CD4-positive, alpha-beta memory T cell (primary cell): ENCODE measurements around the gene CCDC71. TPM values are rescaled to one million over a fixed set of nuclear protein-coding genes. Genes with fewer than 3 reads are reported as not detected.

Experiments
- CTCF ChIA-PET: fragments of 350-600 bp; sonication (Branson Sonifier 250); formaldehyde crosslinking; loops from one replicate; lab custom pipeline; 2021; ENCODE audit warnings: inconsistent platforms; ENCODE audit not compliant: partially characterized antibody; lab: Charles Lee
- POLR2A ChIA-PET: fragments of 350-600 bp; sonication (Branson Sonifier 250); formaldehyde crosslinking; loops from one replicate; lab custom pipeline; 2021; ENCODE audit not compliant: partially characterized antibody; lab: Charles Lee
- DNase-seq, 5 donors: peaks; one replicate each; pipeline versions ENCODE4 v3.0.0 to v3.0.0-alpha.2; 2020 to 2022; ENCODE audit warnings: mixed read lengths in 1 of 5
- H3K27ac ChIP-seq: one replicate; pipeline ENCODE4 v1.7.0; 2013; ENCODE audit warnings: low read depth, low read length
- H3K27me3 ChIP-seq: 2 replicates; pipeline ENCODE4 v1.7.0; 2013; ENCODE audit warnings: mild to moderate bottlenecking, low read length, moderate library complexity; ENCODE audit not compliant: insufficient read depth
- H3K36me3 ChIP-seq: 2 replicates; pipeline ENCODE4 v1.7.0; 2013; ENCODE audit warnings: mild to moderate bottlenecking, low read length, moderate library complexity; ENCODE audit not compliant: insufficient read depth
- H3K4me1 ChIP-seq: 2 replicates; pipeline ENCODE4 v1.7.0; 2013; ENCODE audit warnings: mild to moderate bottlenecking, low read length, moderate library complexity; ENCODE audit not compliant: insufficient read depth
- H3K4me3 ChIP-seq, 2 donors: one replicate each; pipeline ENCODE4 v1.7.0; 2013; ENCODE audit warnings: low read length in 2 of 2, mild to moderate bottlenecking in 1 of 2
- H3K9me3 ChIP-seq, 2 donors: one replicate each; pipeline ENCODE4 v1.7.0; 2013; ENCODE audit warnings: low read length in 2 of 2, control low read depth in 1 of 2; ENCODE audit not compliant: control insufficient read depth in 1 of 2
- H3K27ac Mint-ChIP-seq, 7 donors: one replicate each; pipeline ENCODE4 v1.8.0; 2020 to 2021; ENCODE audit warnings: mixed read lengths in 7 of 7, mild to moderate bottlenecking in 6 of 7, inconsistent platforms in 3 of 7, moderate library complexity in 3 of 7
- H3K27me3 Mint-ChIP-seq, 2 donors: one replicate each; pipeline ENCODE4 v1.8.0; 2020 to 2021; ENCODE audit warnings: mixed read lengths in 2 of 2
- H3K36me3 Mint-ChIP-seq, 2 donors: one replicate each; pipeline ENCODE4 v1.8.0; 2020 to 2021; ENCODE audit warnings: mixed read lengths in 2 of 2, inconsistent platforms in 1 of 2, mild to moderate bottlenecking in 1 of 2
- H3K4me1 Mint-ChIP-seq, 4 donors: one replicate each; pipeline ENCODE4 v1.8.0; 2020 to 2021; ENCODE audit warnings: mixed read lengths in 4 of 4, mild to moderate bottlenecking in 1 of 4
- H3K4me3 Mint-ChIP-seq, 8 donors: one replicate each; pipeline ENCODE4 v1.8.0; 2020 to 2021; ENCODE audit warnings: mixed read lengths in 8 of 8, mild to moderate bottlenecking in 7 of 8, moderate library complexity in 6 of 8, inconsistent platforms in 3 of 8
- H3K9me3 Mint-ChIP-seq, 8 donors: one replicate each; pipeline ENCODE4 v1.8.0; 2020 to 2021; ENCODE audit warnings: mixed read lengths in 8 of 8, mild to moderate bottlenecking in 5 of 8, inconsistent platforms in 3 of 8, moderate library complexity in 1 of 8
- intact Hi-C: fragments of 100-400 bp; cut with micrococcal nuclease; formaldehyde crosslinking; loops from one replicate; pipeline ENCODE4 v1.15.1; 2023
- polyA plus RNA-seq, 2 donors: library from polyadenylated mRNA; unstranded; fragments of 300-500 nt; fragmentation: Illumina TruSeq; gene quantifications; one replicate each; pipeline ENCODE4 v1.2.3, GENCODE V29; 2021
- total RNA-seq, 2 experiments: library from RNA; stranded (reverse); gene quantifications; one replicate each; pipeline ENCODE4 v1.2.3, GENCODE V29; 2021

Gene CCDC71
- total and polyA plus RNA-seq, 4 experiments from 2014 or later, result 0.13 to 33.5 (median 16.8) TPM

GRCh38 chr3:49198161-49198560 lies 32.0 kb upstream of the CCDC71 start:
- Mint-ChIP-seq H3K4me3 (no peak overlapping the region), H3K27me3 (peaks cover 8 to 13% of the 10 kb centered on the region in 2 donors), H3K27ac (no peak overlapping the region), H3K4me1 (peaks cover 0 to 1% (median 0%) of the 10 kb centered on the region in 4 donors), H3K9me3 (peaks cover 0 to 2% (median 0%) of the 10 kb centered on the region in 8 donors), H3K36me3 (no peaks in the 10 kb centered on the region)
- H3K36me3 ChIP-seq, result no peaks in the 10 kb centered on the region
- POLR2A ChIA-PET, result no interaction called here
- H3K4me3 ChIP-seq, result no peak overlapping the region
- no peaks in the 10 kb centered on the region for H3K9me3 ChIP-seq
- H3K27ac ChIP-seq, result no peak overlapping the region
- no peak for DNase-seq
- H3K4me1 ChIP-seq, result no peaks in the 10 kb centered on the region
- H3K27me3 ChIP-seq, result no peaks in the 10 kb centered on the region
- intact Hi-C loops, result no loop called here
- CTCF ChIA-PET, result no interaction called here

DNA sequence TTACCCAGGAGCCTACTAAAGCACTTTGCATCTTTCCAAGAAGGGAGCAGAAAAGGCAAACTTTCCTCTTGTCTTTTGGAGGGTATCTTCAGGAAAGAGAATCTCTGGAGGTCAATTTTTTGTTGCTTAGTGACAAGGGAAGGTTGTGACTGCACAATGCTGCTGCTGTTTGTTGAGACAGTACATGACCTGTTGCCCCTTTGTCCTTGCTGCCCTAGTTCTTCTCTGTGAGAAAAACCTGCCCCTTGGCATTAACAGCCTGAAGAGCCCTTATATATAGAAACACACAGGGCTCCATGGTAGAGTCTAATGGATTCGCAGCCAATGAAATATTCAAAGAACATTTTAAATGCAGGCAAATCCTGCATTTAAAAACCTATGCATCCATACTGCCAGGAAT lies 25.6 kb upstream of the CCDC71 start:
- CTCF ChIA-PET, result no interaction called here
- no peak for DNase-seq
- Histone ChIP-seq H3K27ac (no peak overlapping the region), H3K4me1 (no peaks in the 10 kb centered on the region), H3K4me3 (no peak overlapping the region), H3K9me3 (no peaks in the 10 kb centered on the region), H3K36me3 (no peaks in the 10 kb centered on the region), H3K27me3 (no peaks in the 10 kb centered on the region)
- no peaks in the 10 kb centered on the region for H3K36me3 Mint-ChIP-seq
- POLR2A ChIA-PET, result no interaction called here
- peaks cover 2 to 10% of the 10 kb centered on the region in 2 donors for H3K27me3 Mint-ChIP-seq
- no peak overlapping the region for H3K27ac Mint-ChIP-seq
- no peaks in the 10 kb centered on the region for H3K9me3 Mint-ChIP-seq
- intact Hi-C loops, result no loop called here
- H3K4me3 Mint-ChIP-seq, result no peak overlapping the region
- no peaks in the 10 kb centered on the region for H3K4me1 Mint-ChIP-seq

DNA sequence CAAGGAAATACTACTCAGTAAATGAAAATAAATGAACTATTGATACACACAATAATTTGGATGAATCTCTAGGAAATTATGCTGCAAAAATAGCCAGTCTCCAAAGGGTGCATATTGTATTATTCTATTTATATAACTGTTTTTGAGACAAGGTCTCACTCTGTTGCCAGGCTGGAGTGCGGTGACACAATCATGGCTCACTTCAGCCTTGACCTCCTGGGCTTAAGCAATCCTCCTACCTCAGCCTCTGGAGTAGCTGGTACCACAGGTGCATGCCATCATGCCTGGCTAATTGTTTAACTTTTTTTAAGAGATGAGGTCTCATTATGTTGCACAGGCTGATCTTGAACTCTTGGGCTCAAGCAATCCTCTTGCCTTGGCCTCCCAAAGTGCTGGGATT lies 17.7 kb upstream of the CCDC71 start:
- Histone ChIP-seq H3K4me3 (no peak overlapping the region), H3K27ac (no peak overlapping the region), H3K4me1 (no peaks in the 10 kb centered on the region), H3K9me3 (no peaks in the 10 kb centered on the region), H3K27me3 (no peaks in the 10 kb centered on the region), H3K36me3 (no peaks in the 10 kb centered on the region)
- Mint-ChIP-seq H3K36me3 (no peaks in the 10 kb centered on the region), H3K4me3 (no peak overlapping the region), H3K4me1 (no peaks in the 10 kb centered on the region), H3K27me3 (peaks cover 9 to 14% of the 10 kb centered on the region in 2 donors), H3K9me3 (peaks cover 0 to 5% (median 0%) of the 10 kb centered on the region in 8 donors), H3K27ac (no peak overlapping the region)
- intact Hi-C loops, result no loop called here
- ChIA-PET CTCF (interaction anchor here (0.5 kb wide), 1 partner anchor 196 kb away, joined by 3 read pairs; no protein-coding TSS in a partner anchor), POLR2A (no interaction called here)
- no peak for DNase-seq

DNA sequence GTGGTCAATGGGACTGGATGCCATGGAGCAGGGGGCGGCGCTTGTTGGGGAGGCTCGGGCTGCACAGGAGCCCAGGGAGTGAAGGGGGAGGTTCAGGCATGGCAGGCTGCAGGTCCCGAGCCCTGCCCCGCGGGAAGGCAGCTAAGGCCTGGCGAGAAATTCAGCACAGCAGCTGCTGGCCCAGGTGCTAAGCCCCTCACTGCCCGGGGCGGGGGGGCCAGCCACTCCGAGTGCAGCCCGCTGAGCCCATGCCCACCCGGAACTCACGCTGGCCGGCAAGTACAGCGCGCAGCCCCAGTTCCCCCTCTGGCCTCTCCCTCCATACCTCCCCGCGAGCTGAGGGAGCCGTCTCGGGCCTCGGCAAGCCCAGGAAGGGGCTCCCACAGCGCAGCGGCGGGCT lies 16.6 kb upstream of the CCDC71 start:
- intact Hi-C loops, result no loop called here
- no peaks in the 10 kb centered on the region for H3K27me3 ChIP-seq
- peaks cover 12 to 16% of the 10 kb centered on the region in 2 donors for H3K27me3 Mint-ChIP-seq
- H3K4me1 Mint-ChIP-seq, result no peaks in the 10 kb centered on the region
- ChIA-PET CTCF (no interaction called here), POLR2A (no interaction called here)
- no peak overlapping the region for H3K4me3 ChIP-seq
- H3K36me3 ChIP-seq, result no peaks in the 10 kb centered on the region
- no peak overlapping the region for H3K27ac ChIP-seq
- H3K4me3 Mint-ChIP-seq, result no peak overlapping the region
- no peak for DNase-seq
- H3K27ac Mint-ChIP-seq, result no peak overlapping the region
- no peaks in the 10 kb centered on the region for H3K36me3 Mint-ChIP-seq
- H3K4me1 ChIP-seq, result no peaks in the 10 kb centered on the region
- H3K9me3 Mint-ChIP-seq, result peaks cover 0 to 5% (median 0%) of the 10 kb centered on the region in 8 donors
- no peaks in the 10 kb centered on the region for H3K9me3 ChIP-seq

GRCh38 chr3:49181351-49181750 lies 15.2 kb upstream of the CCDC71 start:
- H3K4me1 ChIP-seq, result no peaks in the 10 kb centered on the region
- no peak overlapping the region for H3K27ac ChIP-seq
- Mint-ChIP-seq H3K9me3 (peaks cover 0 to 5% (median 0%) of the 10 kb centered on the region in 8 donors), H3K27ac (no peak overlapping the region), H3K4me3 (no peak overlapping the region), H3K4me1 (no peaks in the 10 kb centered on the region), H3K27me3 (peaks cover 12 to 14% of the 10 kb centered on the region in 2 donors), H3K36me3 (no peaks in the 10 kb centered on the region)
- H3K9me3 ChIP-seq, result no peaks in the 10 kb centered on the region
- ChIA-PET POLR2A (interaction anchor here (1.3 kb wide), 1 partner anchor 16 kb away, joined by 3 read pairs; no protein-coding TSS in a partner anchor), CTCF (interaction anchor here (0.8 kb wide), 1 partner anchor 269 kb away, joined by 4 read pairs; no protein-coding TSS in a partner anchor)
- DNase-seq, result no peak
- intact Hi-C loops, result no loop called here
- H3K36me3 ChIP-seq, result no peaks in the 10 kb centered on the region
- no peaks in the 10 kb centered on the region for H3K27me3 ChIP-seq
- no peak overlapping the region for H3K4me3 ChIP-seq

GRCh38 chr3:49180116-49180515 lies 14.0 kb upstream of the CCDC71 start:
- Mint-ChIP-seq H3K9me3 (peaks cover 0 to 5% (median 0%) of the 10 kb centered on the region in 8 donors), H3K36me3 (no peaks in the 10 kb centered on the region), H3K4me3 (no peak overlapping the region), H3K27ac (no peak overlapping the region), H3K4me1 (no peaks in the 10 kb centered on the region), H3K27me3 (peaks cover 12 to 14% of the 10 kb centered on the region in 2 donors)
- intact Hi-C loops, result no loop called here
- no peak for DNase-seq
- POLR2A ChIA-PET, result no interaction called here
- no peaks in the 10 kb centered on the region for H3K4me1 ChIP-seq
- H3K27me3 ChIP-seq, result no peaks in the 10 kb centered on the region
- no peaks in the 10 kb centered on the region for H3K36me3 ChIP-seq
- CTCF ChIA-PET, result interaction anchor here (1.0 to 1.5 kb wide), 2 partner anchors 9 to 160 kb away, joined by 3 to 6 read pairs; partner anchors contain the start of genes KLHDC8B and USP4
- H3K4me3 ChIP-seq, result no peak overlapping the region
- no peak overlapping the region for H3K27ac ChIP-seq
- no peaks in the 10 kb centered on the region for H3K9me3 ChIP-seq

DNA sequence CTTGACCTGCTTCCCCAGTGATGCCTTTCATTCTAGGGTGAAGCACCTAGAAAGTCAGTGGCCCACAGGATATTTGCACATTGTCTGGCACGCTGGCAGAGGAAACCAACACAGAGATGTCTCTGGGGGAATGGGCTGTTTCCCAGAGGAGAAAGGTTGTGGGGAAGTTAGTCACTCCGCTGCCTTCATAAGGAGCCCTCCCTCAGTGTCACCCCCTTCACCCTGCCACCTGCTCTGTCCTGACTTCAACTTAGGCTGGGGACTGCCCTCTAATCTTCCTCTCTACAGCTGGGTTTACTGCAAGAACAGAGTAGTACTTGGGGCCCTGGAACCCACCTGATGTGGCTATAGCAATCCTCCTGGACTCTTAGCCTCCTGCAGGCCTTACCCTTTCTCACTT lies 10.9 kb upstream of the CCDC71 start:
- ChIA-PET CTCF (no interaction called here), POLR2A (no interaction called here)
- peaks cover 0 to 4% (median under 1%) of the 10 kb centered on the region in 4 donors for H3K4me1 Mint-ChIP-seq
- Histone ChIP-seq H3K4me3 (no peak overlapping the region), H3K9me3 (no peaks in the 10 kb centered on the region), H3K36me3 (no peaks in the 10 kb centered on the region), H3K4me1 (peaks cover 2% of the 10 kb centered on the region), H3K27ac (no peak overlapping the region), H3K27me3 (no peaks in the 10 kb centered on the region)
- H3K9me3 Mint-ChIP-seq, result peaks cover 0 to 5% (median 0%) of the 10 kb centered on the region in 8 donors
- H3K4me3 Mint-ChIP-seq, result no peak overlapping the region
- peaks cover 12 to 14% of the 10 kb centered on the region in 2 donors for H3K27me3 Mint-ChIP-seq
- no peak overlapping the region for H3K27ac Mint-ChIP-seq
- H3K36me3 Mint-ChIP-seq, result no peaks in the 10 kb centered on the region
- DNase-seq, result no peak
- intact Hi-C loops, result no loop called here
